GM19193 (cell line): ENCODE data around the gene SALL4.

Experiments
- POLR2A ChIP-seq: IDR thresholded peaks from 4 replicates; pipeline ENCODE4 v1.6.1; 2011; ENCODE audit not compliant: insufficient read depth, insufficient read length; ENCODE audit errors: extremely low read depth

Gene SALL4

GRCh38 chr20:51758978-51759544 lies 43.3 kb downstream of the SALL4 start:
- TF ChIP-seq POLR2A = no peak

GRCh38 chr20:51757226-51757625 lies 45.1 kb downstream of the SALL4 start:
- no peak for TF ChIP-seq POLR2A

- TF ChIP-seq POLR2A = no peak
Observed at GRCh38 chr20:51756653-51757052, 45.7 kb downstream of the SALL4 start.

- no peak for TF ChIP-seq POLR2A
Observed at GRCh38 chr20:51752343-51752951, 49.9 kb downstream of the SALL4 start.

GRCh38 chr20:51750770-51751388 lies 51.4 kb downstream of the SALL4 start:
- TF ChIP-seq POLR2A = no peak

GRCh38 chr20:51750037-51750769 lies 52.1 kb downstream of the SALL4 start:
- TF ChIP-seq POLR2A = no peak

GRCh38 chr20:51749674-51750036 lies 52.7 kb downstream of the SALL4 start:
- TF ChIP-seq POLR2A = no peak

- no peak for TF ChIP-seq POLR2A
Observed at GRCh38 chr20:51747182-51747911, 55.0 kb downstream of the SALL4 start.

GRCh38 chr20:51745804-51746203 lies 56.5 kb downstream of the SALL4 start:
- TF ChIP-seq POLR2A = no peak

- TF ChIP-seq POLR2A = no peak
Observed at GRCh38 chr20:51740838-51741237, 61.5 kb downstream of the SALL4 start.

GRCh38 chr20:51739722-51740249 lies 62.5 kb downstream of the SALL4 start:
- TF ChIP-seq POLR2A = no peak

GRCh38 chr20:51738877-51739447 lies 63.4 kb downstream of the SALL4 start:
- no peak for TF ChIP-seq POLR2A

- TF ChIP-seq POLR2A = no peak
Observed at GRCh38 chr20:51736947-51737346, 65.4 kb downstream of the SALL4 start.
